ENCODE data around the gene SMO.

Gene SMO

GRCh38 chr7:129188372-129188891 lies at the start of gene SMO:
Gene SMO, plus strand, starts transcription at chr7:129188633. Its CDS starts 519 bp downstream, at chr7:129189152.
- no peak for DNase-seq (ENCODE audit: low read depth, low spot score)

GRCh38 chr7:129143724-129144094 lies 44.7 kb upstream of the SMO start:
- no peak for DNase-seq (ENCODE audit: low read depth, low spot score)

GRCh38 chr7:129144095-129144833 lies 44.2 kb upstream of the SMO start, which contains the start of gene TSPAN33:
Gene TSPAN33, plus strand, starts transcription at chr7:129144707. Its CDS starts 274 bp downstream, at chr7:129144981.
- DNase-seq (ENCODE audit: low read depth, low spot score) = peak; percentile 44

GRCh38 chr7:129144834-129145668 lies 43.4 kb upstream of the SMO start:
- no peak for DNase-seq (ENCODE audit: low read depth, low spot score)

GRCh38 chr7:129146237-129146979 lies 42.0 kb upstream of the SMO start:
- no peak for DNase-seq (ENCODE audit: low read depth, low spot score)

DNA sequence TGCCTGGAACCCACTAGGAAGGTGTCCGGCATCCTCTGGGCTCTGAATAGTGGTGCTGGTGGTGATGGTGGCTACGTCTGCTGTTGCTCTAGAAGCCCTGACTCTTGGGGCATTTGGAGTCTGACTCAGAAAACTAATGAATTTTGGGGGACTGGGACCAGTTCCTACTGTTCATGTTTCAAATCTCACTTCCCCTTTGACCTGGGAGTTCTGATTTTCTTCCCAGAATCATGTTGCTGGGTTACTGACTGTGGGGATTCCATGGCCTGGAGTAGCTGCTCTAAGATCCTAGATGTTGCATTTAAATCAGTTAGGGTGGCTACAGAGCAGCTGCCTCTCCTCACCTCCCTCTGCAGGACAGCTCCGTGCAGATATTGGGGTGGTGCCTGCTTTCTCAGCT lies 40.7 kb upstream of the SMO start:
- DNase-seq (ENCODE audit: low read depth, low spot score) = no peak

DNA sequence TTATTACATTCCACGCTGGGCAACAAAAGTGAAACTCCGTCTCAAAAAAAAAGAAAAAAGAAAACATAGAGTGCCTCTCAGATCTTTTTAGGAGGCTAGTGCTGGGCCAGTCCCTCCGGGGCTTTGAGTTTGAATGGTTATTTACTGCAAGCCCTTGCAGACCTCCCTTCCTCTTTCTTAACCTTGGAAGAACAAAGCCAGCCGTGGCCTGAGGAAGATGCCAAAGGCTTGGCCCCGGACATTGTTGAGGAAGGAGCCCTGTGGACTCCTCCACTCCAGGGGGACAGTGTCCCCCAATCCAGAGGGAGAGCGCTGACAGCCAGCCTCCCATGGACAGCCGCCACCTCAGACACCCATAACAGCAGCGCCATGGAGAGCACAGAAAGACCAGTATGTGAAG lies 38.9 kb upstream of the SMO start:
- no peak for DNase-seq (ENCODE audit: low read depth, low spot score)

DNA sequence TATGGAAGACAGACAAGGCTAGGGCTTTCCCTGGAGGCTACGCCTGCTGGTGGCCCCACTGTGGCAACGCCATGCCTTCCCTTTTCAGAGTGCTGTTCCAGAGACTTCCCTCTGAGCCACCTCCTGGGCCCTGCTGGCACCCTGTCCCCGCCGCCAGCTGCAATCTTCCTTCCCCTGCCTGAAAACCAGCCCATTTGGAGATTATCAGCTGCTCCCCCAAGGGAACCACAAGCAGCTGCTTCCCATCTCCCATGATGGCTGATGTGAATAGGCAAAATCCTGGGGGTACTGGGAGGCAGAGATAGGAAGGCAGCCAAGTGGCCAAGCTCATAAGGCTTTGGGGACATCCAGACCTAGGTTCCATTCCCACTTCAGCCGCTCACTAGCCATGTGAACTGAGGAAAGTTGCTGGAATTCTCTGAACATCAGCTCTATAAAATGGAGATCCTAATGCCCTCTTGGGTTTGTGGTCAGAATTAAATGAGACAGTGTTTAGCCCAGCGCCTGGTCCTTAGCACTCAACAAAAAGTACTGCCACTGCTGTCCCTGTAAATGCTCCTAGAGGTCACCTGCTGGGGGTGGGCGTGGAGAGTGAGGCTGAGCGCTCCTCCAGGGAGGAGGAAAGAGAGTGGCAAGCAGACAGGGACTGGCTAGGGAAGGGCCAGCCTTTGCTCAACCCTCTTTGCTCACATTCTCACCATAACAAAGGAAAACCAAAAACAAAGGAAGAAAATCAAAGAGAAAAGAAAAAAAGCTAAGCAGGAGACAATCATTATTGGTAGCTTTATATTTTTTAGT lies 38.0 kb upstream of the SMO start:
- no peak for DNase-seq (ENCODE audit: low read depth, low spot score)

DNA sequence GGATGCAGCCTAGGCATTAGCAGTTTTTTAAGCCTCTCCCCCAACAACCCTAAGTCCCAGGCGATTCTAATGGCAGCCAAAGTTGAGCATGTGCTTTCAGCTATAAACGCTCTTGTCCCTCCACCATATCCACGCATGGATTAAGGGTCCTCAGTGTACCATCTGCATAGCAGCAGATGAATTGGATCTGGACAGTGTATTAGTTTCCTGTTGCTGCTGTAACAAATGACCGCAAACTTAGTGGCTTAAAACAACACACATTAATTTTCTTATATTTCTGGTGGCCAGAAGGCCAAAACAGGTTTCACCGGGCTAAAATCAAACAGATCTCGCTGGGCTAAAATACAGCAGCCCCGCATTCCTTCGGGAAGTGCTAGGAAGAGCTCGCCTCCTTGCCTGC lies 30.8 kb upstream of the SMO start:
- no peak for DNase-seq (ENCODE audit: low read depth, low spot score)

- DNase-seq (ENCODE audit: low read depth, low spot score) = no peak
Measured at GRCh38 chr7:129159539-129159938, 28.9 kb upstream of the SMO start.

- no peak for DNase-seq (ENCODE audit: low read depth, low spot score)
Measured at GRCh38 chr7:129160161-129160905, 28.1 kb upstream of the SMO start.

- no peak for DNase-seq (ENCODE audit: low read depth, low spot score)
Measured at GRCh38 chr7:129161524-129162225, 26.8 kb upstream of the SMO start.

GRCh38 chr7:129162732-129163131 lies 25.7 kb upstream of the SMO start:
- no peak for DNase-seq (ENCODE audit: low read depth, low spot score)

GRCh38 chr7:129163875-129164544 lies 24.4 kb upstream of the SMO start:
- no peak for DNase-seq (ENCODE audit: low read depth, low spot score)

DNA sequence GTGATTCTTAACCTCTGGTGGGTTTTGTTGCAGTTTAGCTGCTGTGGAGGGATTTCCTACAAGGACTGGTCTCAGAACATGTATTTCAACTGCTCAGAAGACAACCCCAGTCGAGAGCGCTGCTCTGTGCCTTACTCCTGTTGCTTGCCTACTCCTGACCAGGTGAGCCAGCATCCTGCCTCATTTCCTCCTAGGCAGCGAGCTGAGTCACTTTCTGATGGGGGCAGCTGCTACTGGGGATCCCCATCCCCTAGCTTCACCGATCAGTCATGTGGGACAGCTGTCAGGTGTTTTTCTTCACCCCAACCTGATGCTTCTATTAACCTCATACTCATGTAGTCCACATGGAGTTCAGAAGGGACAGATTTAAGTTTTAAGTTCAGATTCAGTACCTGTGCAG lies 21.7 kb upstream of the SMO start:
- no peak for DNase-seq (ENCODE audit: low read depth, low spot score)

DNA sequence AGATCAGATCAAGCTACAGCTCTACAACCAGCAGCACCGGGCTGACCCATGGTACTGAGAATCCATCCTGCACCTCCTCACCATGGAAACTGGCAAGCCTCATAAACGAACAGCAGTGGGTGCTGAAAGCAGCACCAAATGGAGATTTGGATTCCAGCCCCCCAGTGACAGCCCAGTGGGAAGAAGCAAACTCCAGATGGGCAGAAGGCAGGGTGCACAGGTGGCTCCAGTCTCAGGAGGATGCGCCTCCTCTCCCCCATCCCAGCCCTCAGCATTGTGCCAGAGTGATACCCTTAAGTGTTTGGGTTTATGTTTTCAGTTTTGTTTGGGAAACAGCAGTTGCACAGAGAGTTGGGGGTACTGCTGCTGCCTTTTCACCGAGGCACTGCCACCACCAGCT lies 20.6 kb upstream of the SMO start:
- no peak for DNase-seq (ENCODE audit: low read depth, low spot score)

GRCh38 chr7:129168231-129169021 lies 20.0 kb upstream of the SMO start:
- DNase-seq (ENCODE audit: low read depth, low spot score) = no peak

GRCh38 chr7:129169171-129169671 lies 19.2 kb upstream of the SMO start:
- DNase-seq (ENCODE audit: low read depth, low spot score) = no peak

All from activated CD4-positive, CD25-positive, alpha-beta regulatory T cell treated with anti-CD3 and anti-CD28 coated beads, Interleukin-2, amount 50 U/mL, for 16 hours (primary cell).